ENCODE results near the gene MYH11.

DNA sequence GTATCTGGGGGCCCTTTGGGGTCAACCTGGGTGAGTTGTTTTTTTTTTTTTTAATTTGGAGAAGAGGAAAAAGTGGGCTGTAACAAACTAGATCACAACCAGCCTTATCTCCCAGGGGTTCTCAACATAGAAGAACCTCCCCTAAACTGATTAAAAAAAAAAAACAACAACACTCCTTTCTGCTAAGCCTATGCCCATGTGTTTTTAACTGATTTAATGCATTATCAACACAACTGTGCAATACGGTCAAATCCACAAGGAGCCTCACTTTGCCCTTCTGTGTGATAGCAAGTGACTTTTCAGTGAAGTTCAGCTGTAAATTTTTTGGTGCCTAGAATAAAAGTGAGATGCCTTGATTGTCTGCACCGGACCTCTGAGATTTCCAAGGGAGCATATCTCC lies 646 bp downstream of the MYH11 start:
- TF ChIP-seq, protein P1, sequence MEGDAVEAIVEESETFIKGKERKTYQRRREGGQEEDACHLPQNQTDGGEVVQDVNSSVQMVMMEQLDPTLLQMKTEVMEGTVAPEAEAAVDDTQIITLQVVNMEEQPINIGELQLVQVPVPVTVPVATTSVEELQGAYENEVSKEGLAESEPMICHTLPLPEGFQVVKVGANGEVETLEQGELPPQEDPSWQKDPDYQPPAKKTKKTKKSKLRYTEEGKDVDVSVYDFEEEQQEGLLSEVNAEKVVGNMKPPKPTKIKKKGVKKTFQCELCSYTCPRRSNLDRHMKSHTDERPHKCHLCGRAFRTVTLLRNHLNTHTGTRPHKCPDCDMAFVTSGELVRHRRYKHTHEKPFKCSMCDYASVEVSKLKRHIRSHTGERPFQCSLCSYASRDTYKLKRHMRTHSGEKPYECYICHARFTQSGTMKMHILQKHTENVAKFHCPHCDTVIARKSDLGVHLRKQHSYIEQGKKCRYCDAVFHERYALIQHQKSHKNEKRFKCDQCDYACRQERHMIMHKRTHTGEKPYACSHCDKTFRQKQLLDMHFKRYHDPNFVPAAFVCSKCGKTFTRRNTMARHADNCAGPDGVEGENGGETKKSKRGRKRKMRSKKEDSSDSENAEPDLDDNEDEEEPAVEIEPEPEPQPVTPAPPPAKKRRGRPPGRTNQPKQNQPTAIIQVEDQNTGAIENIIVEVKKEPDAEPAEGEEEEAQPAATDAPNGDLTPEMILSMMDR (optimal IDR thresholded peaks at IDR 0.05 in 1 of 3, IDR thresholded peaks at IDR 0.05 in 1 of 3, conservative IDR thresholded peaks at IDR 0.05 in 1 of 3; ENCODE audit: extremely low read depth in 1 of 3, insufficient read depth in 2 of 3, low read length in 3 of 3), result no peak
- TF ChIP-seq EZH2 (IDR thresholded peaks at IDR 0.05; ENCODE audit: low read length), result no peak
